IMR-90 (cell line): ENCODE measurements around the gene PEX5L. TPM values are rescaled to one million over a fixed set of nuclear protein-coding genes. Genes with fewer than 3 reads are reported as not detected.

Experiments used
- ATAC-seq: fragments of 200-7000 bp; cut with Tn5 transposase; 2 replicates; pipeline ENCODE4 v1.9.1; 2020; ENCODE audit warnings: low read depth, mild to moderate bottlenecking, moderate library complexity
- BruUV-seq: library from RNA; stranded (reverse); fragments of 400-500 nt; replicated peaks from 2 replicates; lab custom pipeline; 2021; lab: Mats Ljungman, UMichigan
- CTCF ChIA-PET: fragments of 300-600 bp; formaldehyde crosslinking; extraction: SDS; loops from one replicate; lab custom pipeline; 2021; ENCODE audit warnings: antibody characterized with exemption; lab: Yijun Ruan, JAX
- POLR2A ChIA-PET: fragments of 300-600 bp; sonication (Branson Sonifier 250); formaldehyde crosslinking; loops from one replicate; lab custom pipeline; 2022; ENCODE audit warnings: antibody characterized with exemption; ENCODE audit not compliant: unreplicated experiment; lab: Charles Lee
- DNase-seq: peaks from one replicate; pipeline ENCODE4 v3.0.0; 2013
- H2AFZ ChIP-seq: replicated peaks from 2 replicates; pipeline ENCODE3; 2013; ENCODE audit warnings: low read length, mild to moderate bottlenecking; ENCODE audit not compliant: poor library complexity
- H2AK5ac ChIP-seq: 2 replicates; pipeline ENCODE4 v1.6.1; 2013; ENCODE audit warnings: low read depth, low read length, inconsistent platforms
- H2AK9ac ChIP-seq: replicated peaks from 2 replicates; pipeline ENCODE3; 2013; ENCODE audit warnings: mild to moderate bottlenecking, low read depth, low read length, moderate library complexity; ENCODE audit not compliant: poor library complexity
- H2BK120ac ChIP-seq: 2 replicates; pipeline ENCODE4 v1.6.1; 2013; ENCODE audit warnings: low read depth, low read length, inconsistent platforms
- H2BK15ac ChIP-seq: 3 replicates; pipeline ENCODE4 v1.6.1; 2013; ENCODE audit warnings: low read depth, low read length, inconsistent platforms
- H2BK20ac ChIP-seq: 2 replicates; pipeline ENCODE4 v1.6.1; 2013; ENCODE audit warnings: low read depth, mild to moderate bottlenecking, inconsistent platforms, low read length, moderate library complexity
- H2BK5ac ChIP-seq: 2 replicates; pipeline ENCODE4 v1.6.1; 2013; ENCODE audit warnings: mild to moderate bottlenecking, low read depth, low read length, inconsistent platforms; ENCODE audit not compliant: poor library complexity, severe bottlenecking
- H3K14ac ChIP-seq: replicated peaks from 2 replicates; pipeline ENCODE4 v1.6.1; 2013; ENCODE audit warnings: low read depth, low read length, inconsistent platforms
- H3K18ac ChIP-seq: 2 replicates; pipeline ENCODE4 v1.6.1; 2013; ENCODE audit warnings: low read depth, low read length, control low read depth
- H3K23ac ChIP-seq: 2 replicates; pipeline ENCODE4 v1.6.1; 2013; ENCODE audit warnings: low read depth, low read length, inconsistent platforms
- H3K27ac ChIP-seq: 2 replicates; pipeline ENCODE4 v1.5.1; 2013; ENCODE audit warnings: mild to moderate bottlenecking, control low read depth, low read length; ENCODE audit not compliant: insufficient read depth
- H3K27me3 ChIP-seq: 2 replicates; pipeline ENCODE4 v1.6.1; 2013; ENCODE audit warnings: low read length; ENCODE audit not compliant: control insufficient read depth, insufficient read depth
- H3K36me3 ChIP-seq: 2 replicates; pipeline ENCODE4 v1.6.1; 2013; ENCODE audit warnings: low read length, mixed read lengths; ENCODE audit not compliant: control insufficient read depth, insufficient read depth
- H3K4ac ChIP-seq: 2 replicates; pipeline ENCODE4 v1.6.1; 2013; ENCODE audit warnings: low read depth, low read length, inconsistent platforms
- H3K4me1 ChIP-seq: 2 replicates; pipeline ENCODE4 v1.6.1; 2013; ENCODE audit warnings: low read length, mixed read lengths; ENCODE audit not compliant: control insufficient read depth, insufficient read depth
- H3K4me2 ChIP-seq: 2 replicates; pipeline ENCODE4 v1.6.1; 2013; ENCODE audit warnings: low read depth, mild to moderate bottlenecking, control low read depth, low read length, moderate library complexity
- H3K4me3 ChIP-seq: 2 replicates; pipeline ENCODE4 v1.5.1; 2013; ENCODE audit warnings: low read depth, mild to moderate bottlenecking, control low read depth, low read length, moderate library complexity; ENCODE audit not compliant: insufficient read depth
- H3K56ac ChIP-seq: 2 replicates; pipeline ENCODE4 v1.6.1; 2013; ENCODE audit warnings: low read length, inconsistent platforms; ENCODE audit not compliant: insufficient read depth; ENCODE audit errors: extremely low read depth
- H3K79me1 ChIP-seq, 2 experiments: 2 replicates each; pipeline ENCODE4 v1.6.1; 2013; ENCODE audit warnings: low read length in 2 of 2, inconsistent platforms in 1 of 2, low read depth in 1 of 2
- H3K9ac ChIP-seq: 2 replicates; pipeline ENCODE4 v1.6.1; 2013; ENCODE audit warnings: low read depth, low read length, control low read depth
- H3K9me1 ChIP-seq: 2 replicates; pipeline ENCODE4 v1.6.1; 2013; ENCODE audit warnings: low read length, inconsistent platforms; ENCODE audit not compliant: insufficient read depth
- H3K9me3 ChIP-seq: 2 replicates; pipeline ENCODE4 v1.6.1; 2013; ENCODE audit warnings: low read length; ENCODE audit not compliant: control insufficient read depth, insufficient read depth
- H4K20me1 ChIP-seq: 2 replicates; pipeline ENCODE4 v1.6.1; 2013; ENCODE audit warnings: low read length, inconsistent platforms; ENCODE audit not compliant: insufficient read depth
- H4K5ac ChIP-seq: 2 replicates; pipeline ENCODE4 v1.6.1; 2013; ENCODE audit warnings: mild to moderate bottlenecking, low read depth, low read length, control low read depth
- H4K8ac ChIP-seq, 2 experiments: 2 replicates each; pipeline ENCODE4 v1.6.1; 2013; ENCODE audit warnings: low read depth in 2 of 2, low read length in 2 of 2, control low read depth in 1 of 2, inconsistent platforms in 1 of 2
- H4K91ac ChIP-seq: 2 replicates; pipeline ENCODE4 v1.6.1; 2013; ENCODE audit warnings: low read depth, low read length, inconsistent platforms; ENCODE audit not compliant: insufficient read depth
- CTCF ChIP-seq: conservative IDR thresholded peaks from 2 replicates; pipeline ENCODE4 v1.5.1; 2012; ENCODE audit warnings: mild to moderate bottlenecking, low read depth, low read length, improper control_type of control experiment
- RAD21 ChIP-seq: IDR thresholded peaks from 2 replicates; pipeline ENCODE4 v1.6.1; 2012; ENCODE audit warnings: low read length, improper control_type of control experiment
- RFX5 ChIP-seq: IDR thresholded peaks from 2 replicates; pipeline ENCODE4 v1.8.0; 2012; ENCODE audit warnings: low read depth, mild to moderate bottlenecking, low read length, moderate library complexity
- SMC3 ChIP-seq: fragments of 150-350 bp; IDR thresholded peaks from 2 replicates; pipeline ENCODE4 v1.6.1; 2016; ENCODE audit warnings: low read depth, mild to moderate bottlenecking, antibody characterized with exemption, low read length, moderate library complexity
- WGBS, 2 experiments: methylation state at CpG; one replicate each; pipeline versions ENCODE4 v1.1.5 to v1.1.7; 2013; ENCODE audit warnings: missing lambda C conversion rate in 2 of 2; ENCODE audit not compliant: insufficient read length in 1 of 2; ENCODE audit errors: extremely low coverage in 2 of 2; 5-methylcytosine and 5-hydroxymethylcytosine counted together
- dilution Hi-C: fragments of 300-500 bp; cut with HindIII; formaldehyde crosslinking; loops from one replicate; pipeline ENCODE4 v1.14.3; 2018; ENCODE audit warnings: low sequenced_read_pairs; ENCODE audit not compliant: unreplicated experiment
- in situ Hi-C: fragments of 300-500 bp; cut with MboI; formaldehyde crosslinking; loops from 3 replicates; pipeline ENCODE4 v1.14.3; 2019; ENCODE audit warnings: low sequenced_read_pairs, inconsistent platforms, mixed read lengths
- intact Hi-C: fragments of 100-400 bp; cut with micrococcal nuclease; formaldehyde crosslinking; loops from 2 replicates; pipeline ENCODE4 v1.10.0; 2022
- polyA plus RNA-seq, 3 experiments: library from polyadenylated mRNA; depleted of rRNA; stranded (reverse); fragments of >200 nt; gene quantifications; 2 replicates each; pipeline ENCODE4 v1.2.3, GENCODE V29; 2012; ENCODE audit warnings: low replicate concordance in 1 of 3
- total RNA-seq: library from RNA; depleted of rRNA; stranded (reverse); fragments of >200 nt; gene quantifications from 2 replicates; pipeline ENCODE4 v1.2.3, GENCODE V29; 2012

The PEX5L gene
- total and polyA plus RNA-seq, 2 of the 4 experiments (the other 2 are of a cell fraction) = not detected

GRCh38 chr3:179750720-179751328 is 285.9 kb downstream of the PEX5L start:
- ChIA-PET CTCF (interaction anchor here (1.2 kb wide), 1 partner anchor 17 kb away, joined by 6 read pairs; no protein-coding TSS in a partner anchor), POLR2A (no interaction called here)
- Histone ChIP-seq H3K79me1 (peaks cover 0 to 3% of the 10 kb centered on the region in 2 experiments; a peak in 2 of 4 replicates), H4K20me1 (no peaks in the 10 kb centered on the region), H3K4me2 (no peak overlapping the region), H3K4me1 (no peaks in the 10 kb centered on the region), H2BK15ac (no peak overlapping the region), H3K4me3 (no peak overlapping the region), H3K27me3 (no peaks in the 10 kb centered on the region), H3K23ac (no peak overlapping the region), H2BK5ac (no peak overlapping the region), H2BK120ac (no peak overlapping the region), H3K9me1 (no peaks in the 10 kb centered on the region), H2AK9ac (no peak overlapping the region), H3K14ac (no peak overlapping the region), H2AK5ac (no peak overlapping the region), H3K9me3 (no peaks in the 10 kb centered on the region), H4K91ac (no peak overlapping the region), H3K9ac (no peak overlapping the region), H4K8ac (no peak overlapping the region), H3K36me3 (peaks cover 4% of the 10 kb centered on the region), H3K18ac (no peak overlapping the region), H2BK20ac (no peak overlapping the region), H2AFZ (no peak overlapping the region), H3K27ac (no peak overlapping the region), H4K5ac (no peak overlapping the region), H3K4ac (no peak overlapping the region), H3K56ac (no peak overlapping the region)
- in situ Hi-C loops (loop anchor here (25.0 kb wide), 1 partner anchor 836 kb away; no protein-coding TSS in a partner anchor), dilution Hi-C loops (no loop called here), intact Hi-C loops (no loop called here)
- WGBS, 2 experiments = no CpG with 5 or more reads among the region's 6 CpGs
- TF ChIP-seq RAD21 = peak; percentile 55
- TF ChIP-seq RFX5 = no peak
- TF ChIP-seq CTCF = peak; percentile 57
- TF ChIP-seq SMC3 = peak; percentile 41
- ATAC-seq (peak; percentile 77), DNase-seq (peak; percentile 28)
- no TSS peak for BruUV-seq
